Measurements from ENCODE around the gene RPP21.

DNA sequence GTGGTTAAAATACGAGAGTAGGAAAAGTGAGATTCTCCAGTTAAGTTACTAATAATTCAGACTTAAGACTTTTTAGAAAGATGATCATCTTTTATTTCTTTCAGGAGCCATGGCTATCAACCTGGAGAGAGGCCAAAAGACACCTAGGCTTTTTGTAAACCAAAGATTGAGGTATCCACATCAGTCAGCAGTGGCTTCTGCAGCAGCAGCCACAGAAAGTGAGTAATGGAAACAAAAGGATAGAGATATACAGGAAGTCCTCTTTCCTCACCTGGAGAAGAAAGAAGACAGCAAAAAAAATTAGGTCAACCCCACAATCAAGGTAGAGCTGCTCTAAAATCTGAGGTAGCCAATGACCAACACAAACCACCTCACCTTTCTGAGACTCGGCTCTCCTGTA lies 41.0 kb upstream of the RPP21 start:
- TF ChIP-seq, protein P1, sequence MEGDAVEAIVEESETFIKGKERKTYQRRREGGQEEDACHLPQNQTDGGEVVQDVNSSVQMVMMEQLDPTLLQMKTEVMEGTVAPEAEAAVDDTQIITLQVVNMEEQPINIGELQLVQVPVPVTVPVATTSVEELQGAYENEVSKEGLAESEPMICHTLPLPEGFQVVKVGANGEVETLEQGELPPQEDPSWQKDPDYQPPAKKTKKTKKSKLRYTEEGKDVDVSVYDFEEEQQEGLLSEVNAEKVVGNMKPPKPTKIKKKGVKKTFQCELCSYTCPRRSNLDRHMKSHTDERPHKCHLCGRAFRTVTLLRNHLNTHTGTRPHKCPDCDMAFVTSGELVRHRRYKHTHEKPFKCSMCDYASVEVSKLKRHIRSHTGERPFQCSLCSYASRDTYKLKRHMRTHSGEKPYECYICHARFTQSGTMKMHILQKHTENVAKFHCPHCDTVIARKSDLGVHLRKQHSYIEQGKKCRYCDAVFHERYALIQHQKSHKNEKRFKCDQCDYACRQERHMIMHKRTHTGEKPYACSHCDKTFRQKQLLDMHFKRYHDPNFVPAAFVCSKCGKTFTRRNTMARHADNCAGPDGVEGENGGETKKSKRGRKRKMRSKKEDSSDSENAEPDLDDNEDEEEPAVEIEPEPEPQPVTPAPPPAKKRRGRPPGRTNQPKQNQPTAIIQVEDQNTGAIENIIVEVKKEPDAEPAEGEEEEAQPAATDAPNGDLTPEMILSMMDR (conservative IDR thresholded peaks at IDR 0.05 in 1 of 2, IDR thresholded peaks at IDR 0.05 in 1 of 2; ENCODE audit: extremely low read depth in 1 of 2, insufficient read depth in 1 of 2, low read depth in 1 of 2, low read length in 2 of 2), result no peak
- TF ChIP-seq EZH2 (IDR thresholded peaks at IDR 0.05; ENCODE audit: borderline replicate concordance, low read length), result no peak

Measured in mammary epithelial cell (primary cell).